Measurements from ENCODE around the gene UBB.
"Not testable (repeated sequence)": the region's sequence is repeated elsewhere in the genome, so short reads cannot be mapped to it uniquely, and the experiment has no call there.

The UBB gene

DNA sequence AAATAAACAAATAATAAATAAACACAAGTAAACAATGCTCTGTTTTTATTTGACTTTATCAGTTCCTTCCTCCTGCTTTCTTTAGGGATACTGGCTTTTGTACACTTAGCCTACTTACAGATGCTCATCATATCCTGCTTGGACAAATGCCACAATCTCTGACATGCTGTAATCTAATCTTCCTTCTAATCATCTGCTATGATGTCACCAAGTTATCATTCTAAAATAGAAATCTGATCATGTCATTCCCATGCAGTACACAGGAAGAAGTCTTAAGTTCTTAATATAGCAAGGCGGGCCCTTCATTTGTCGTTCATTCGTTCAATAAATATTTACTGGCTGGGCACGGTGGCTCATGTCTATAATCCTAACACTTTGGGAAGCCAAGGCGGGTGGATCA, 9.1 kb upstream of the UBB start:
- intact Hi-C loops (cut with DNase I) = no loop called here
- peak in 1 of 10 donors; percentile 25 for DNase-seq

DNA sequence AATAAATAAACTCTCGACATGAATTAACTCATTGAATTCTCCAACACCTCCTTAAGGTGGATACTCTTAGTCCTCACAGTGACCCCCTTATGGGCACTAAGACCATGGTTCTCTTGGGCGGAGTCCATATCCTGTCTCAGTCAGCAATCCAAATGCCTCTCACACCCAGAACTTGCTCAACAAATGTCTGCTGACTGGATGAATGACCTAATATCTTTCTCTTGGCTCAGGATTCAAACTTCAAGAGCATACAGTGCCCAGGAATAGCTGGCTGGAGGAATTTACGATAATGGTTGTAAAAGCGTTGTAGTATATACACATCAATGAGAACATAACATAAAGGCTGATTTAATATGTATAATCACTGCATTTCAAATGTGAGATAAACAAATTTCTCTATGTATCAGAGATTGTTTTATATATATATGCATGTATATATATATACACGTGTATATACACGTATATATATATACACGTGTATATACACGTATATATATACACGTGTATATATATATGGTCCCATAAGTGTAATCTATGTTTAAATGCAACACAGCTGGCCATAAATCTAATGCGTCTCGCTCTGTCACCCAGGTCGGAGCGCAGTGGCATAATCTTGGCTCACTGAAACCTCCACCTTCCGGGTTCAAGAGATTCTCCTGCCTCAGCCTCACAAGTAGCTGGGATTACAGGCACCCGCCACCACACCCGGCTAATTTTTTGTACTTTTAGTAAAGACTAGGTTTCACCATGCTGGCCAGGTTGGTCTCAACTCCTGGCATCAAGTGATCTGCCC, 6.5 kb upstream of the UBB start:
- DNase-seq = peak in 1 of 10 donors; percentile 5
- intact Hi-C loops (cut with DNase I) = no loop called here

DNA sequence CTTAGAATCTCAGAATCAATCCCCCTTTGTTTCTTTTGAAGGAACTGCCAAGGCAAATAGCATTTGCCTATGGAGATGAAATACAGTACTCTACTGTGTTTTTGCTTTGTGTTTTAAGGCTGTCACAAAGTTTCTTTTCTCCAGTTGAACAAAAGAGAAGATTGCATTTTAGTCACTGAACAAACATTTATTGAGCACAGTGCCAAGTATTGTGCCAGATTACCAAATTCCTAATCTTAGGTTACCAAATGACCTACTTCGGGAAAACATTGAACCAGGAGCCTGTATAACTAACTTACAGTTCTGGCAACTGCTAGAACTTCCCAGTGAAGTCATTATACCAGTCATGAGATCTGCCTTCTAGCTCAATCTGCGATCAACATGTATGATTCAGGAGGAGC, 3.0 kb upstream of the UBB start:
- intact Hi-C loops (cut with DNase I) = no loop called here
- DNase-seq = no peak

DNA sequence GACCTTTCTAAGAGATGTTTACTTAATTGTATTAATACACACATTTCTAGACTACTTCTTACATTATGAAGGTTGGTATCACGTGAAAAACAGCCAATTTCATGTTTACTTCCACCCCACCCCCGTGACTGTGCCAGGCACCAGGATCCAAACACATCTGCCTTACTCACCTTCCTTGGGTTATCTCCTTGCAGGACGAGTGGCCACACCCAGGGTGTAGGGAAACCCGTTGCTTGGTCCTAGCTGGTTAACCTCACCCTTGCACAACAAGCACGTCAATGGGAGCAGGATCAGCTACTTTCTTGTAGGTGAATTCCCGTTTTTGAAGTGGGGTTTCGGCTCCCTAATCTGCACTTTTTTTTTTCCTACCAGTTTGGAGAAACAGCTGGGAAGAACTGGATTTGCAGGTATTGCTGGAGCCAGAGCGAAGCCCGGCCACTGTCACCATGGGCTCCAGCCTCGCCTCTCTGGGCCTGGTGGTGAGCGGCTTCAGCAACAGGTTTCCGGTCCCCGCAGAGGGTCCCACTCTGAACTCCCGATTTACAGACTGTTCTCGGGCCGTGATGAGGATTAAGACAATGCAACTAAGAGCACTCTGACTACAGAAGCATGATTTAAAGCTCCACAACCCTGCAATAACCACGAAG, 2.1 kb upstream of the UBB start:
- DNase-seq = peak in 1 of 10 donors; percentile 75
- intact Hi-C loops (cut with DNase I) = no loop called here

DNA sequence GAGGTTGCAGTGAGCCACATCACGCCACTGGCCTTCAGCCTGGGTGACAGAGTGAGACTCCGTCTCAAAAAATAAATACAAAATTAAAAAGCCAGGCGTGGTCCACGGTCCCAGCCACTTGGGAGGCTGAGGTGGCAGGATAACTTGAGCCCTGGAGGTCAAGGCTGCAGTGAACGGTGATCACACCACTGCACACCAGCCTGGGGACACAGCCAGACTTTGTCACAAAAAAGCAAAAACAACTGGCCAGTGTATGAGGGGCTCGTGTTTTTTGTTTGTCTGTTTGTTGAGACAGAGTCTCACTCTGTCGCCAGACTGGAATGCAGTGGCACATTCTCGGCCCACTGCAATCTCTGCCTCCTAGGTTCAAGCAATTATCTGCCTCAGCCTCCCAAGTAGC, 1.2 kb upstream of the UBB start:
- DNase-seq = peak in 1 of 10 donors; percentile 24
- intact Hi-C loops (cut with DNase I) = loop anchor here (2.0 kb wide), 1 partner anchor 59 kb away; no protein-coding TSS in a partner anchor

DNA sequence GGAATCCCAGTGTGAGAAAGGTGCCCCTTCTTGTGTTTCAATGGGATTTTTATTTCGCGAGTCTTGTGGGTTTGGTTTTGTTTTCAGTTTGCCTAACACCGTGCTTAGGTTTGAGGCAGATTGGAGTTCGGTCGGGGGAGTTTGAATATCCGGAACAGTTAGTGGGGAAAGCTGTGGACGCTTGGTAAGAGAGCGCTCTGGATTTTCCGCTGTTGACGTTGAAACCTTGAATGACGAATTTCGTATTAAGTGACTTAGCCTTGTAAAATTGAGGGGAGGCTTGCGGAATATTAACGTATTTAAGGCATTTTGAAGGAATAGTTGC, 567 bp downstream of the UBB start:
- DNase-seq = peak in 1 of 10 donors; percentile 32
- intact Hi-C loops (cut with DNase I) = loop anchor here (2.0 kb wide), 1 partner anchor 57 kb away; no protein-coding TSS in a partner anchor

DNA sequence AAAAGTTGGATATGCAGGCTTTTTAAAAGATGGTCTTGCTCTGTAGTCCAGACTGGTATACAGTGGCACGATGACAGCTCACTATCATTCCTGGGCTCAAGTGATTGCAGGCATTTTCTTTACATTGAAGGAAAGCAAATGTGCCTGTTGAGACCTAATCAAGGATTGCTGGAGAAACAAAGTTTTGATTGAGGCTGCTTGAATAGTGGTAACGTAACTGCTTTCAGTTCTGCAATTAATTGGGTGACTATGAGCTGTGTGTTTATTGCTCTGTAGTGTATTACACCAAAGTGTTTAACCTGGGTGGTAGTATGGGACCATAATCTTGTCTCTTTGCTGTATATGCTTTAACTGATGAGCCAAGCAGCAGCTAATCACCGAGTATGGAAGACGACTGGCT, 2.3 kb downstream of the UBB start:
- no peak for DNase-seq
- intact Hi-C loops (cut with DNase I) = no loop called here

DNA sequence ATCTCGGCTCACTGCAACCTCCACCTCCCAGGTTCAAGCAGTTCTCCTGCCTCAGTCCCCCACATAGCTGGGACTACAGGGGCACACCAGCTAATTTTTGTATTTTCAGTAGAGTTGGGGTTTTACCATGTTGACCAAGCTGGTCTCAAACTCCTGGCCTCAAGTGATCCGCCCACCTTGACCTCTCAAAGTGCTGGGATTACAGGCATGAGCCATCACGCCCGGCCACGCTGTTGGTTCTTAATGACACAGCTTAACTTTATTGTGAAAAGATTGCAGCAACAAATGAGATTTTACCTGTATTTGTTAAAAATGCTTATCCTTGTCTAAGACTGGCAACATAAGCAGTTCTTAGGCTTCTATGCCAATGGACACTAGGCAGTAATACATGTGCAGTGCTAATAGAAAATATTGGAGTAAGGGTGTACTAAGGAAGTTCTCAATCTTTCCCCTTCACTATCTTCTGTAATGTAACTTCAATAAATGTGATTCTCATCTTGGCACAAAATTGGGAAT, 2.9 kb downstream of the UBB start:
- DNase-seq = peak in 1 of 10 donors; percentile 54
- intact Hi-C loops (cut with DNase I) = no loop called here

DNA sequence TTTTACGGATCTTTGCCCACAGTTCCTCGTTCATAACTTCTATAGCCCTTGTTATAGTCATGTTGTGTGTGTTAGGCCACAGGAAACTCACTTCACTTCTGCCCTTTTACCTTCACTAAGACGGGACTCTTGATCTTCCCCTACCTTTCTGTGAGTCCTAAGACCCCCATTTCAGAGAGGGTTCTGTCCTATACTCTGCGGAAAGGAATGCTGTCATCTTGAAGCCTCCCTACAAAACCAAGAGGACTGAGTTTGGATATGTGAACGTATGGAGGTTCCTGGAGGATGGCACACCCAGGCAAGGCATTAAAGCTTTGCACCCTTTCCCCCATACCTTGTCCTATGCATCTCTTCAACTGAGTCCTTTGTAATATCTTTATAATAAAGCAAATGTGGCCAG, 3.7 kb downstream of the UBB start:
- intact Hi-C loops (cut with DNase I) = no loop called here

DNA sequence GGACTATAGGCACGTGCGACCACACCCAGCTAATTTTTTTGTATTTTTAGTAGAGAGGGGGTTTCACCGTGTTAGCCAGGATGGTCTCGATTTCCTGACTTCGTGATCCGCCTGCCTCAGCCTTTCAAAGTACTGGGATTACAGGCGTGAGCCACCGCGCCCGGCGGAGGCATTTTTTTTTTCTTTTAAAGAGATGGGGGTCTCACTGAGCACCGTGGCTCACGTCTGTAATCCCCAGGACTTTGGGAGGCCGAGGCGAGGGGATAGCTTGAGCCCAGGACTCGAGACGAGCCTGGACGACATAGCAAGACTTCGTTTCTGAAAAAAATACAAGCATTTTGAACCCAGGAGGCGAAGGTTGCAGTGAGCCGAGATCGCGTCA, 5.2 kb downstream of the UBB start:
- intact Hi-C loops (cut with DNase I) = loop anchor here (1.0 kb wide), 1 partner anchor 135 kb away; no protein-coding TSS in a partner anchor
- DNase-seq = peak in 1 of 10 donors; percentile 66

More for the DNA sequence above, 3.7 kb downstream of the UBB start:
- no peak for DNase-seq

DNA sequence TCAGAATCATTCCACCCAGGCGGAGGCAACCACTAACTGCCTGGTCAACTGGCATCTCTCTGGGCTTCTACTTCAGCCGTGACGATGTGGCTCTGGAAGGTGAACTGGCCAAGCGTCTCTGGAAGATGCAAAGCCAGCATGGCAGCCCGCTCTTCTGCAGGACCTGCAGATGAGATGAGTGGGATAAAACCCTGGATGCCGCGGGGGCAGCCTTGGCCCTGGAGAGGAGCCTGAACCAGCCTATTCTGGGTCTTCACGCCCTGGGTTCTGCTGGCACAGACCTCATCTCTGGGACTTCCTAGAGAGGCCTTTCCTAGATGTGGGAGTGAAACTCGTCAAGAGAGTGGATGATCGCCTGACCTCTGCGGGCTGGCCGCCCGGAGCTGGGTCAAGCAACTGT, 10.6 kb downstream of the UBB start:
- DNase-seq = peak in 1 of 10 donors; percentile 60
- intact Hi-C loops (cut with DNase I) = no loop called here

DNA sequence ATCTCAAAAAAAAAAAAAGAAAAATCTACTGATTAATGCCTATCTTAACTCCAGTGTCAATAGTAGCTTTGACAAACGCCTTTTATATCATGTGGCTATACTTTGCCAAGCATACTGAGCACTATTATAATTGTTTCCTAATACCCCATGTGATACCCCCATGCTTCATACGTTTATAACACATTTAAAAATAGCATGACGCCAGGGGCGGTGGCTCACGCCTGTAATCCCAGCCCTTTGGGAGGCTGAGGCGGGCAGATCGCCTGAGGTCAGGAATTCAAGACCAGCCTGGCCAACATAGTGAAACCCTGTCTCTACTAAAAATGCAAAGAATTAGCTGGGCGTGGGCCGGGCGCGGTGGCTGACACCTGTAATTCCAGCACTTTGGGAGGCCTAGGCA, 11.6 kb downstream of the UBB start:
- peak in 1 of 10 donors; percentile 26 for DNase-seq

DNA sequence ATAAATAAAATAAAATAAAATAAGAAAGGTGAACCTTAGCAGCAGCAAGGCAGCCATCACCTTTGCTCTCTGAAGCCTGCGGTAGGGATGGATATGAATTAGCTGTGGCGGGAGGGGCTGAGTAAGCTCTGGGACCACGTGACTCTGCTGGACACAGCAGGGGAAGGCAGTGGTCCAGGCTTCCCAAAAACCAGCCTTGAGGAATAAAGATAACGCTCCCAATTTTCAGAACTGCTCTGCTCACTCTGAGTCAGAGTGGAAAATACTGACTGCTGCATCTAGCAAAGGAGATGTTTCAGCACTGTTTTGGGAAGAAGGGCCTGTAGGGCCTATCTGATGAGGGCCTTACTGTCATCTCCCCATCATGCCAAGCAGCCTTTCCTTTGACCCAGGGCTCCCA, 15.0 kb downstream of the UBB start:
- DNase-seq = peak in 1 of 10 donors; percentile 88

More for the DNA sequence above, 11.6 kb downstream of the UBB start:
- intact Hi-C loops (cut with DNase I) = not testable (repeated sequence)

DNA sequence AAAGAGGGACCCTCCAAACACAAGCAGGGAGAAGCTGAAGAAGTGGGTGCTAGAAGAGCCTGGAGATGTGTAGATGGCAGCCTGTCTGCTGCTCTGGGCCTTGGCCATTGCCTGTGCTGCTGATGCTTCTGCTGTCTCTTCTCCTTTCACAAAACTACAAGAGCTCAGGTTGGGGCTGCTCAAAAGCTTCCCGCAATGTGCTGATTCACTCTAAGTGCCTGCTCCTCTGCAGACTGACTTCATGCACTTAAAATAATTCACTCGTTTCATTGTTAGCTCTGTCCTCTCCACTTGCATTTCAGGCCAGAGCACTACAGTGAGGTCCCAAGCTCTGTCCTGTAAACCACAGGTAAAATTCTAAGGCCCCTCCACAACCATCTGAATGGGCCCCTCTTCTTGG, 15.8 kb downstream of the UBB start:
- DNase-seq = peak in 1 of 10 donors; percentile 89
- intact Hi-C loops (cut with DNase I) = not testable (repeated sequence)

More for the DNA sequence above, 15.0 kb downstream of the UBB start:
- intact Hi-C loops (cut with DNase I) = not testable (repeated sequence)

DNA sequence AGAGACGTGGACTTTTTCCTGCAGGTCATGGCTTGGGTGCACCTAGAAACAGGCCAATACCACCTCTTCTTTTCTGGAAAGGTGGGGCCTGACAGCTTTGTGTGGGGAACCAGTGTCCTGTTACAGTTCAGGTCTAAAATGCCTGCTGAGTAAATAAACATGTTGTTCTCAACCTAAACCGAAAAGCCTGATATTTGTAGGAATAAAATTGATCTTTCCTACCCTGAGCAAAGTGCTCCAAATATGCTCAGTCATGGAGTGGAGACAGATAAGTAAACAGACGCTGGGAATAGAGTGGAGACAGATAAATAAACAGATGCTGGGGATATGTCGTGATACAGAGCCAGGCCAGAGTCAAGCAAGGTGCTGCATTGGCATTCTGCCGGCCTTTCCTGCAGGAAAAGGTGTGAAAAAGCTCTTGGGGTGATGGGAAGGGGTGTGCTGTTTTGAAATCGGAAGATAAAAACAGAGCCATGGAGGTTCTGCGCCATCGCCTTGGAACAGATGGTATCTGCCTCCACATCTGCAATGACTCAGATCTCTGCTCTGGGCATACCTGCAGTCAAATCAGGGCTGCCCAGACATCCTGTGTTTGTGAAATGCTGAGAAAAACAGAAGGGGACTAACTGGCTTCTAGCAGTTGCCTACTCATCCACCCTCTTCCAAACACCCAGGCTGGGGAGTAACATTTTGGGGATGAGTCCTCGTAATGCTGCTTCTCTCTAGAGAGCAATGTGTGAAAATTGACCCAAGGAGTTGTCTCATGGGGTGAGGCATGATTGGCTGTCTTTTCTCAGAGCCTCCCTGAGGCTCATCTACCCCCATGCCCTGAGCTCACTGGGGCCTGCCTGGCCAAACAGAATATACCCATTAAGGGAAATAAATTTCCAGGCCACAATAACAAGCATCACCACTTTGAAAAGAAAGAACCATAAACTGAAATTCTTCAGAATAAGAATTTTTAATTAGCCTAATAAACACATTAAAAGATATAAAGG, 17.7 kb downstream of the UBB start:
- intact Hi-C loops (cut with DNase I) = no loop called here
- DNase-seq = peak in 3 of 10 donors; percentile 28 to 82 (median 42)

DNA sequence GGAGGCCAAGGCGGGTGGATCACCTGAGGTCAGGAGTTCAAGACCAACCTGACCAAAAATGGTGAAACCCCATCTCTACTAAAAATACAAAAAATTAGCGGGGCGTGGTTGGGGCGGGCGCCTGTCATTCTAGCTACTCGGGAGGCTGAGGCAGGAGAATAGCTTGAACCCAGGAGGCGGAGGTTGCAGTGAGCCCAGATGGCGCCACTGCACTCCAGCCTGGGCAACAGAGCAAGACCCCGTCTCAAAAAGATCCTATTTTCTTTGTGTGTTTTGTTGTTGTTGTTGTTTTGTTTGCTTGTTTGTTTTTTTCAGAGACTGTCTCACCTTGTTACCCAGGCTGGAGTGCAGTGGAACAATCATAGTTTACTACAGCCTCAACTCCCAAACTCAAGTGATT, 23.0 kb downstream of the UBB start:
- intact Hi-C loops (cut with DNase I) = not testable (repeated sequence)
- DNase-seq = peak in 2 of 10 donors; percentile 2 to 11

DNA sequence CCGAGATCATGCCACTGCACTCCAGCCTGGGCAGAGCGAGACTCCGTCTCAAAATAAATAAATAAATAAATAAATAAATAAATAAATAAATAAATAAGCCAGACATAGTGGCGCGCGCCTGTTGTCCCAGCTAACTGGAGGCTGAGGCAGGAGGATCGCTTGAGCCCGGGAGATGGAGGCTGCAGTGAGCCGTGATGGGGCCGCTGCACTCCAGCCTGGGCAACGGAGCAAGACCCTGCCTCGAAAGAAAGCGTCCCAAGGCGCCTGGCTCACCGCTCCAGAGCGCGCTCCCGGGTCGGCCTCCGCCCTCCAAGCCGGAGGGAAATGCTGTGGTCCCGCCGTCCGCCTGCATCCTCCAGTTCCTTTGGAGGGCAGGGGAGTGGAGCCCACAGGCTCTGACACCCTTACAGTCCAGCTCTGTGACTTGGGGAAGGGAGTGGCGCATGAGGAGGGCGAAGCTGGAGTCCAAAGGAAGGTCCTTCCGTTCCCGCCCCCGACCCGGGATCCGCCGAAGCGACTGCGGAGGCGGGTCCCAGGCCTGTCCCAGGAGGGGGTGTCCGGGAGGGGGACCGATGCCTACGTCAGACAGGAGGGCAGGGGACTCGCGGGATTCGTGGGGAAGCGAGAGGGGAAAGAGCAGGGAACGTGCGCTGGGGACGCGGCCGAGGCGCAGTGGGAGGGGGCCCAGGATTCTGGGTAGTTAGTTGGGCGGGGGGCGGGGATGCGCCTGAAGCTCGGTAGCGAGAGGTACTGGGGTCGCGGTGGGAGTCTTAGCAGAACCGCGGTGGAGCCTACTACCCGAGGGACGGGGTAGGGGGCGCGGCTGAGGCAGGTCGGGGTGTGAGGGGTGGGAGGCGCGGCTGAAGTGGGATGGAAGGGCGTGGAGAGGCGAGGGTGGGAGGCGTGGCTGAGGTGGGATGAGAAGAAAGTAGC, 26.1 kb downstream of the UBB start:
- intact Hi-C loops (cut with DNase I) = no loop called here
- peak in 4 of 10 donors; percentile 20 to 85 (median 55) for DNase-seq

DNA sequence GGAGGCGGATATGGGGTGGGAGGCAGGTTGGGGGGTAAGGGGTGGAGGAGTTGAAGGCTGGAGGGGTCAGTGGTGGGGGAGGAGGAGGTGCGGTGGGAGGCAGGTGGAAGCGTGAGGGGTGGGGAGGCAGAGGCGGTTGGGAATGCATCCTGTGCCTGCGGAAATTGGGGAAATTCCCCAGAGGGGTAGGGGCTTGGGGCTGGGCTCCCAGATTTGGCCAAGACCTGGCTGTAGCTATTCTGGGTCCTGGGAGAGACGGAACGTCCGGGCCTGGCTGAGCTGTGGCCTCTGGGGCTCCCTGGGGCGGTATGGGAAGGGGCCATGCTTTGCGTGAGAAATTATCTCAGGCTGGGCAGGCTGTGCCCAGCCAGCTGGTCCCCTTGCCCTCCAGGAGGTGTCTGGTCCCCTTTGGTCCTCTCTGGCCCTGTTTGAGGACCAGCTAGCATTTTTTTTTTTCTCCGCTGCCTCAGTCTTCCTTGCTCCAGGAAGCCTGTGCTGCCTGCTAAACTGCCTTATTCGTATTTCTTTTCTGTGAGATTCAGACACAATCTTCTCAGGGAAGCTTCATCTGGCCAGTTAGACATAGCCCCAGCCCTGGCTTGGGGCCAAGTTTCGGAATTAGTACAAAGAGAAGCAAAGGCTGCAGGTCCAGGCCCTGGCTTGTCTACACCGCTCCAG, 27.2 kb downstream of the UBB start:
- intact Hi-C loops (cut with DNase I) = no loop called here
- peak in 7 of 10 donors; percentile 45 to 92 (median 55) for DNase-seq

Data from posterior cingulate gyrus (tissue), 11 donors.